Ecto neural progenitor cell (in vitro differentiated cells): ENCODE results near the gene CRMP1.

Experiments
- DNase-seq: peaks from one replicate; pipeline ENCODE4 v3.0.0-alpha.2; 2018; ENCODE audit warnings: low spot score

Gene CRMP1

GRCh38 chr4:5893004-5893580 lies at the start of gene CRMP1:
Gene CRMP1 (minus strand): TSS chr4:5893086. CDS start chr4:5892969, 117 bp downstream.
- peak; percentile 87 for DNase-seq

- no peak for DNase-seq
Measured at GRCh38 chr4:5941601-5942000, 48.7 kb upstream of the CRMP1 start.

GRCh38 chr4:5940470-5941203 lies 47.8 kb upstream of the CRMP1 start:
- DNase-seq: no peak

GRCh38 chr4:5933996-5934831 lies 41.3 kb upstream of the CRMP1 start:
- DNase-seq: no peak

GRCh38 chr4:5933116-5933515 lies 40.2 kb upstream of the CRMP1 start:
- no peak for DNase-seq

GRCh38 chr4:5932035-5932568 lies 39.2 kb upstream of the CRMP1 start:
- DNase-seq: no peak

GRCh38 chr4:5931526-5931925 lies 38.6 kb upstream of the CRMP1 start:
- no peak for DNase-seq

- DNase-seq: no peak
Measured at GRCh38 chr4:5930876-5931275, 38.0 kb upstream of the CRMP1 start.

- no peak for DNase-seq
Measured at GRCh38 chr4:5930456-5930855, 37.6 kb upstream of the CRMP1 start.

GRCh38 chr4:5928844-5929420 lies 36.0 kb upstream of the CRMP1 start:
- DNase-seq: no peak

GRCh38 chr4:5928274-5928673 lies 35.4 kb upstream of the CRMP1 start:
- DNase-seq: no peak

GRCh38 chr4:5927747-5928146 lies 34.9 kb upstream of the CRMP1 start:
- DNase-seq: no peak

- DNase-seq: no peak
Measured at GRCh38 chr4:5927116-5927515, 34.2 kb upstream of the CRMP1 start.

GRCh38 chr4:5926598-5926997 lies 33.7 kb upstream of the CRMP1 start:
- DNase-seq: no peak

- DNase-seq: no peak
Measured at GRCh38 chr4:5925419-5926200, 32.7 kb upstream of the CRMP1 start.

GRCh38 chr4:5924461-5925125 lies 31.7 kb upstream of the CRMP1 start:
- no peak for DNase-seq

- no peak for DNase-seq
Measured at GRCh38 chr4:5923376-5923775, 30.5 kb upstream of the CRMP1 start.

GRCh38 chr4:5922556-5922955 lies 29.7 kb upstream of the CRMP1 start:
- no peak for DNase-seq

GRCh38 chr4:5921981-5922380 lies 29.1 kb upstream of the CRMP1 start:
- no peak for DNase-seq

- no peak for DNase-seq
Measured at GRCh38 chr4:5921101-5921980, 28.5 kb upstream of the CRMP1 start.
